HEK293T (cell line): Measurements from ENCODE around the gene CGNL1.
A peak's percentile ranks its signal among the peaks of the same experiment; 100 is the strongest.

Source experiments
- CTCF ChIA-PET: fragments of 350-600 bp; formaldehyde crosslinking; extraction: SDS; loops from one replicate; lab custom pipeline; 2021; ENCODE audit warnings: antibody characterized with exemption, inconsistent platforms; lab: Yijun Ruan, JAX
- POLR2A ChIA-PET: fragments of 350-600 bp; formaldehyde crosslinking; extraction: SDS; loops from one replicate; lab custom pipeline; 2020; ENCODE audit warnings: antibody characterized with exemption, inconsistent platforms; lab: Yijun Ruan, JAX
- DNase-seq: peaks from one replicate; pipeline ENCODE4 v3.0.0; 2012; ENCODE audit warnings: mixed read lengths; ENCODE audit errors: extremely low spot score
- ARNT ChIP-seq: fragments of 450-650 bp; IDR thresholded peaks from 2 replicates; pipeline ENCODE4 v1.6.1; 2017; ENCODE audit warnings: mild to moderate bottlenecking
- BHLHE40 ChIP-seq: fragments of 450-650 bp; IDR thresholded peaks from 2 replicates; pipeline ENCODE4 v1.6.1; 2016; ENCODE audit warnings: mild to moderate bottlenecking, moderate library complexity, borderline replicate concordance
- CTBP1 ChIP-seq: fragments of 450-650 bp; IDR thresholded peaks from 2 replicates; pipeline ENCODE4 v1.6.1; 2016; ENCODE audit warnings: borderline replicate concordance
- ELF4 ChIP-seq: fragments of 450-650 bp; IDR thresholded peaks from 2 replicates; pipeline ENCODE4 v1.6.1; 2017; ENCODE audit warnings: antibody characterized with exemption
- FOXA1 ChIP-seq: fragments of 450-650 bp; IDR thresholded peaks from 2 replicates; pipeline ENCODE4 v1.6.1; 2016; ENCODE audit warnings: mild to moderate bottlenecking
- FOXK2 ChIP-seq: fragments of 450-650 bp; IDR thresholded peaks from 2 replicates; pipeline ENCODE4 v1.6.1; 2016; ENCODE audit warnings: mild to moderate bottlenecking
- FOXM1 ChIP-seq: fragments of 450-650 bp; IDR thresholded peaks from 2 replicates; pipeline ENCODE4 v1.6.1; 2017; ENCODE audit warnings: mild to moderate bottlenecking, borderline replicate concordance
- HDGF ChIP-seq: fragments of 450-650 bp; IDR thresholded peaks from 2 replicates; pipeline ENCODE4 v1.6.1; 2017; ENCODE audit warnings: antibody characterized with exemption, borderline replicate concordance
- L3MBTL2 ChIP-seq: fragments of 450-650 bp; conservative IDR thresholded peaks from 2 replicates; pipeline ENCODE4 v1.6.1; 2016; ENCODE audit warnings: mild to moderate bottlenecking
- LEF1 ChIP-seq: fragments of 450-650 bp; IDR thresholded peaks from 2 replicates; pipeline ENCODE4 v1.6.1; 2017; ENCODE audit warnings: mild to moderate bottlenecking, borderline replicate concordance
- NFRKB ChIP-seq: fragments of 450-650 bp; IDR thresholded peaks from 2 replicates; pipeline ENCODE4 v1.6.1; 2016; ENCODE audit warnings: mild to moderate bottlenecking, moderate library complexity
- PKNOX1 ChIP-seq: fragments of 450-650 bp; IDR thresholded peaks from 2 replicates; pipeline ENCODE4 v1.6.1; 2016
- SP1 ChIP-seq: fragments of 450-650 bp; IDR thresholded peaks from 2 replicates; pipeline ENCODE4 v1.6.1; 2017
- SUZ12 ChIP-seq: fragments of 450-650 bp; IDR thresholded peaks from 2 replicates; pipeline ENCODE4 v1.6.1; 2016; ENCODE audit warnings: mild to moderate bottlenecking
- TARDBP ChIP-seq: fragments of 450-650 bp; IDR thresholded peaks from 2 replicates; pipeline ENCODE4 v1.6.1; 2016
- ZNF384 ChIP-seq: fragments of 450-650 bp; IDR thresholded peaks from 2 replicates; pipeline ENCODE4 v1.6.1; 2016

Gene CGNL1

GRCh38 chr15:57384816-57385215 lies 8.5 kb downstream of the CGNL1 start:
- DNase-seq, result no peak
- POLR2A ChIA-PET, result no interaction called here
- no peak for TF ChIP-seq BHLHE40
- no peak for TF ChIP-seq FOXA1
- TF ChIP-seq ZNF384, result no peak
- CTCF ChIA-PET, result interaction anchor here (1.5 kb wide), 1 partner anchor 12 kb away, joined by 3 read pairs; no protein-coding TSS in a partner anchor

- ChIA-PET POLR2A (no interaction called here), CTCF (no interaction called here)
- no peak for TF ChIP-seq SUZ12
- TF ChIP-seq ELF4, result no peak
- TF ChIP-seq LEF1, result no peak
- no peak for TF ChIP-seq FOXM1
- no peak for TF ChIP-seq FOXK2
- TF ChIP-seq L3MBTL2, result no peak
- no peak for TF ChIP-seq SP1
- TF ChIP-seq NFRKB, result no peak
- no peak for TF ChIP-seq ARNT
- TF ChIP-seq CTBP1, result no peak
- no peak for TF ChIP-seq FOXA1
- no peak for TF ChIP-seq ZNF384
- TF ChIP-seq HDGF, result no peak
- TF ChIP-seq TARDBP, result no peak
- no peak for TF ChIP-seq PKNOX1
- no peak for TF ChIP-seq BHLHE40
- no peak for DNase-seq
Measured at GRCh38 chr15:57385923-57386390, 9.7 kb downstream of the CGNL1 start.

GRCh38 chr15:57386976-57387375 lies 10.7 kb downstream of the CGNL1 start:
- no peak for DNase-seq
- POLR2A ChIA-PET, result no interaction called here
- CTCF ChIA-PET, result no interaction called here
- TF ChIP-seq ELF4, result no peak
- no peak for TF ChIP-seq BHLHE40
- TF ChIP-seq CTBP1, result no peak
- no peak for TF ChIP-seq LEF1
- no peak for TF ChIP-seq TARDBP
- no peak for TF ChIP-seq HDGF
- TF ChIP-seq SUZ12, result no peak
- no peak for TF ChIP-seq ZNF384

- CTCF ChIA-PET, result no interaction called here
- DNase-seq, result no peak
- TF ChIP-seq FOXA1, result no peak
- TF ChIP-seq ARNT, result 0 out of 2 replicates have a peak, but pooled peaks have one; percentile 39
- 0 out of 2 replicates have a peak, but pooled peaks have one; percentile 15 for TF ChIP-seq CTBP1
- POLR2A ChIA-PET, result no interaction called here
Measured at GRCh38 chr15:57387564-57388076, 11.3 kb downstream of the CGNL1 start.

- DNase-seq, result no peak
- CTCF ChIA-PET, result no interaction called here
- POLR2A ChIA-PET, result no interaction called here
- TF ChIP-seq FOXM1 (no peak), L3MBTL2 (no peak), NFRKB (no peak), SUZ12 (no peak), BHLHE40 (no peak), ZNF384 (no peak), HDGF (no peak), FOXA1 (no peak), PKNOX1 (no peak), SP1 (no peak), LEF1 (no peak), ARNT (no peak), CTBP1 (no peak), ELF4 (no peak), FOXK2 (no peak), TARDBP (no peak)
Measured at GRCh38 chr15:57388464-57388863, 12.2 kb downstream of the CGNL1 start.

- ChIA-PET POLR2A (no interaction called here), CTCF (no interaction called here)
- no peak for DNase-seq
- no peak for TF ChIP-seq PKNOX1
- TF ChIP-seq LEF1, result no peak
Measured at GRCh38 chr15:57389991-57390390, 13.7 kb downstream of the CGNL1 start.

- no peak for DNase-seq
- TF ChIP-seq ARNT (no peak), FOXK2 (no peak), PKNOX1 (no peak), CTBP1 (no peak), FOXA1 (no peak), LEF1 (no peak), L3MBTL2 (no peak)
- ChIA-PET CTCF (no interaction called here), POLR2A (no interaction called here)
Measured at GRCh38 chr15:57390583-57390982, 14.3 kb downstream of the CGNL1 start.
